ENCODE results near the gene KHDC1. TPM values are rescaled to one million over a fixed set of nuclear protein-coding genes. Genes with fewer than 3 reads are reported as not detected.
A peak's percentile ranks its signal among the peaks of the same experiment; 100 is the strongest.
"Not testable (repeated sequence)": the region's sequence is repeated elsewhere in the genome, so short reads cannot be mapped to it uniquely, and the experiment has no call there.

KHDC1 gene, protein sequence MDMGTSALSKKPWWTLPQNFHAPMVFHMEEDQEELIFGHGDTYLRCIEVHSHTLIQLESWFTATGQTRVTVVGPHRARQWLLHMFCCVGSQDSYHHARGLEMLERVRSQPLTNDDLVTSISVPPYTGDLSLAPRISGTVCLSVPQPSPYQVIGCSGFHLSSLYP
- polyA plus RNA-seq (ENCODE audit: insufficient read length): 12.3 TPM
- long read RNA-seq, donor 1, partial matches to known transcripts: 5 of 5 reads
- long read RNA-seq, donor 1, other reads (novel, unspliced or antisense): 0 of 5 reads
- long read RNA-seq, donor 2, partial matches to known transcripts: 0 of 3 reads
- long read RNA-seq, donor 2, other reads (novel, unspliced or antisense): 0 of 3 reads
- long read RNA-seq, donor 3, partial matches to known transcripts: 0 of 4 reads
- long read RNA-seq, donor 3, other reads (novel, unspliced or antisense): 0 of 4 reads
- long read RNA-seq, donor 4: 0 reads
- long read RNA-seq, donor 5, transcript KHDC1-201 (4 exons, 1,134 nt): major isoform, 6 of 7 reads
- long read RNA-seq, donor 5, partial matches to known transcripts: 0 of 7 reads
- long read RNA-seq, donor 5, other reads (novel, unspliced or antisense): 0 of 7 reads
- long read RNA-seq, donor 6, partial matches to known transcripts: 0 of 3 reads
- long read RNA-seq, donor 6, other reads (novel, unspliced or antisense): 0 of 3 reads
- long read RNA-seq, donor 7, transcript KHDC1-205 (3 exons, 2,053 nt): major isoform, 5 of 16 reads
- long read RNA-seq, donor 7, partial matches to known transcripts: 8 of 16 reads
- long read RNA-seq, donor 7, other reads (novel, unspliced or antisense): 0 of 16 reads
- long read RNA-seq, donor 8, partial matches to known transcripts: 0 of 3 reads
- long read RNA-seq, donor 8, other reads (novel, unspliced or antisense): 0 of 3 reads

DNA sequence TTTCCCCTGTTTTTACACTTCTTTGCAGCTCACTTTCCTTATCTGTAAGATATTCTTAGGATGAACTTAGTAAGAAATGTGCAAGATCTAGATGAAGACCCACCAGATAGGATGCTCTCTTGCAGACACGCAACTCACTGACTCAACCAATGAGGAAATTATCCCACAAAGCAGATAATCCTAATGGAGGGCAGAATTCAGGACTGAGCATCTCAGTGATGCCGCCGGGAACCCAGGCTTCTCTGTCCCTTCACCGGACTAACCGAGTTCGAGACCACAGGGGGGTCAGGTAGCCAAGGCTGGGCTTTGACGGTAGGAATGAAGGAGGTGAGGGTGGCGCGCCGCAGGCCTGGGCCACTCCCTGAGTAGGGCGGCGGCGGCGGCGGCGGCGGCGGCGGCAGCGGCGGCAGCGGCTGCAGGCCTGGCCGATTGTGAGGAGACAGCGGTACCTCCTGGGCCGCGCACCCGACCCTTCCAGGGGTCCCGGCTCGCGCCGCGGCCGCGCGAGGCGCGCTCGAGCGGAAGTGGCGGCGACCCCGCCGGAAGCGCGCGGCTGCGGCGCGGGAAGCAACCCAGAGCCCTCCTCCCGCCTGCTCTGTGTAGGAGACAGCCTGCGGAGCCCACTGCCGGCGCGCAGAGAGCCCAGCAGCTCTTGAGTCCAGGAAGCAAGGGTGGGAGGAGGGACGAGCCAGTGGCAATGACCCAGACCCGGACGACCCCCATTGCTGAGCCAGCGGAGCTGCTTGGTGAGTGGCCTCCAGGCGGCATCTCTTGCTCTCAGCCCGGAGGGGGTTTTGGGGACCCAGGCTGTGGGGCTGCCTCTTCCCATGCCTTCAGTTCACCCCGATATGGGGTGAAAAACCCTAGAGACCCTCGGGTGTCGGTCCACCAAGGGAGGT lies at the start of gene KHDC1:
Gene KHDC1 (minus strand): TSS at position 526 of the 899 bp plus-strand sequence. CDS start 20,679 bp downstream, outside the sequence.
- DNase-seq: peak; percentile 61

DNA sequence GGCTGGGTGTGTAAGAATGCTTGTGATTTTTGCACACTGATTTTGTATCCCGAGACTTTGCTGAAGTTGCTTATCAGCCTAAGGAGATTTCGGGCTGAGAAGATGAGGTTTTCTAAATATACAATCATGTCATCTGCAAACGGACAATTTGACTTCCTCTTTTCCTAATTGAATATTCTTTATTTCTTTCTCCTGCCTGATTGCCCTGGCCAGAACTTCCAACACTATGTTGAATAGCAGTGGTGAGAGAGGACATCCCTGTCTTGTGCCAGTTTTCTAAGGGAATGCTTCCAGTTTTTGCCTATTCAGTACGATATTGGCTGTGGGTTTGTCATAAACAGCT lies 47.5 kb upstream of the KHDC1 start:
- not testable (repeated sequence) for DNase-seq

DNA sequence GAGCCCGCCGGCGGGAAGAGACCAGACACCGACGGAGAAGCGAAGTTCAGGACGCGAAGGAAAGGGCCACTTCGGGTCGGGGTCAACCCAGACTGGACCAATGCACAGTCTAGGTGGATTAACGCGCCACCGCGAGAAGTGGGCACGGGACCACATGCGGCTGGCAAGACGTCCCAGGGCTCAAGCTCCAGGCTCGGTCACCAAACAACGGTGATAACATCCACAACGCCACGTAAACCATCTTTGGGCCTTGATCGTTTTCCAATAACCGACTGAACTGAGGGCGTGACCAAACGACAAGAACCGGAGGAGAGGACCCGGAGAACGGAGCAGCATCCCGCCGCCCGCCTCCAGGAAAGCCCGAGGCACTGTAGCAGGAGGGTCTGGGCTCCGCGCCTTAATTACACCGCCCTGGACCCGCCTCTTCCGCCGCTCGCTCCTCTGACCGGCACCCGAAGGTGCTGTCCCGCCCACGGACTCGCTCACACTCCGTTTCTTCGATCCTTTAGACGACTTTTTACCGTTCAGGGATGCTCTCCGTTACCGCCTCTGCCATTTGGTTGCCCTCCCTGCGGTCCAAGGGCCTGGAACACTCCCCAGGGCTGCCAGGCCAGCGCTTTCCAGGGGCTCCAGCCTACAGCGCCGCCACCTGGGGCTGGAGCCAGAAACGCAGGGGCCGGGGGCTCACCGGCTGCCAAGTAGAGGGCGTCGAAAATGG lies 46.9 kb upstream of the KHDC1 start:
- DNase-seq: peak; percentile 71

DNA sequence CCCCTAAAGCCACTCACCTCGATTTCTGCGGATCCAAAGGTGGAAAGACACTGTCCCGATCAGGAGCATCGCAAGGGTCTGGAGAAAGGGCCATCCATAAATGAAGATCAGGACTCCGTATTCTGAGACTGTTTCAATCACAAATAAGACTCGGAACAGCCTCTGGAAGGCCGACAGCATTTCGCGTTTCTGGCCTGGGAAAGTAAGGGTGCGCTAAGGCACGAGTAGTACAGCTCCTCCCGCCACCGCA lies 46.5 kb upstream of the KHDC1 start:
- no peak for DNase-seq

DNA sequence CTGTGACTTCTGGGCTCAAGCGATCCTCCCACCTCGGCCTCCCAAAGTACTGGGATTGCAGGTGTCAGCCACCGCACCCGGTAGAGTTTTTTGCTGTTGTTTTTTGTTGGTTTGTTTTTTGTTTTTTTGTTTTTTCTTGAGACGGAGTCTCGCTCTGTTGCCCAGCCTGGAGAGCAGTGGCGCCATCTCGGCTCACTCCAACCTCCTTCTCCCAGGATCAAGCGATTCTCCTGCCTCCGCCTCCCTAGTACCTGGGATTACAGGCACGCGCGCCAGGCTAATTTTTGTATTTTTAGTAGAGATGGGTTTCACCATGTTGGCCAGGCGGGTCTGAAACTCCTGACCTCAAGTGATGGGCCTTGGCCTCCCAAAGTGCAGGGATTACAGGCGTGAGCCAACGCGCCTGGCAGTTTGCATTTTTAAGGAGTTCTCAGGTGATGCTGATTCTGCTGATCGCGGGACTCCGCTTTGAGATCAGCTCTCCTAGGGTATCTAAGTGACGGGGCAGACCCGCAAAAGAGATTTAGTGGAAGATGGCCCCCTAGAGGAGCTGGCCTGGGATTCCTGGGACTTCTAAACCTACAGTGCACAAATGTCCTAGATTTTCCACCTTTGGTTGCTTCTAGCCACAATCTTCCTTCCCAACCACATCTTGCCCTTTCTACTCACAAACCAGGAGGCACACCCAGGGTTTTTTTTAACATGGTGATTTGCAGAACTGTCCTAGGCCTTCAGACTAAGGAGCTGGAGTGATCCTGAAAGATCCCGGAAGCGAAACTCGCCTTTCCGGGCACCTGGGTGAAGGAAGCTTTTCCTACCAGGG lies 45.9 kb upstream of the KHDC1 start:
- no peak for DNase-seq

DNA sequence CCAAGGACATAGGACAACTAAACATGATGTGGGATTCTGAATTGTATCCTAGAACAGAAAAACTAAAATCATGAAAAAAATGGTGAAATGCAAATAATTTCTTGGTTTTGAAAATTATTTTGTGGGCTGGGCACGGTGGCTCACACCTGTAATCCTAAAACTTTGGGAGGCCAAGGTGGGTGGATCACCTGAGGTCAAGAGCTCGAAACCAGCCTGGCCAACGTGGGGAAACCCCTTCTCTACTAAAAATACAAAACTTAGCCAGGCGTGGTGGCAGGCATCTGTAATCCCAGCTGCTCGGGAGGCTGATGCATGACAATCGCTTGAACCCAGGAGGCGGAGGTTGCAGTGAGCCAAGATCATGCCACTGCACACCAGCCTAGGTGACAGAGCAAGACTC lies 40.8 kb upstream of the KHDC1 start:
- DNase-seq: not testable (repeated sequence)

DNA sequence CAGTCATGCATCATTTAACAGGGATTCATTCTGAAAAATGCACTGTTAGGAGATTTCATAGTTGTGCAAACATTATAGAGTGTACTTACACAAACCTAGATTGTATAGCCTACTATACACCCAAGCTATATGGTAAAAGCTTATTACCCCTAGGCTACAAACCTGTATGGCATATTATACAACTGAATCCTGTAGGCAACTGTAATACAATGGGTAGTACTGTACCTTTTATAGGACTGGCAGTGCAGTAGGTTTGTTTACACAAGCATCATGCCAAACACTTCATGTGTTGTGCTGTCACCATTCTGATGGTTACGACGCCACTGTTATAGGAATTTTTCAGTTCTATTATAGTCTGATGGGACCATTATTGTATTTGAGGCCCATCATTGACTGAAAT lies 39.3 kb upstream of the KHDC1 start:
- DNase-seq: no peak

DNA sequence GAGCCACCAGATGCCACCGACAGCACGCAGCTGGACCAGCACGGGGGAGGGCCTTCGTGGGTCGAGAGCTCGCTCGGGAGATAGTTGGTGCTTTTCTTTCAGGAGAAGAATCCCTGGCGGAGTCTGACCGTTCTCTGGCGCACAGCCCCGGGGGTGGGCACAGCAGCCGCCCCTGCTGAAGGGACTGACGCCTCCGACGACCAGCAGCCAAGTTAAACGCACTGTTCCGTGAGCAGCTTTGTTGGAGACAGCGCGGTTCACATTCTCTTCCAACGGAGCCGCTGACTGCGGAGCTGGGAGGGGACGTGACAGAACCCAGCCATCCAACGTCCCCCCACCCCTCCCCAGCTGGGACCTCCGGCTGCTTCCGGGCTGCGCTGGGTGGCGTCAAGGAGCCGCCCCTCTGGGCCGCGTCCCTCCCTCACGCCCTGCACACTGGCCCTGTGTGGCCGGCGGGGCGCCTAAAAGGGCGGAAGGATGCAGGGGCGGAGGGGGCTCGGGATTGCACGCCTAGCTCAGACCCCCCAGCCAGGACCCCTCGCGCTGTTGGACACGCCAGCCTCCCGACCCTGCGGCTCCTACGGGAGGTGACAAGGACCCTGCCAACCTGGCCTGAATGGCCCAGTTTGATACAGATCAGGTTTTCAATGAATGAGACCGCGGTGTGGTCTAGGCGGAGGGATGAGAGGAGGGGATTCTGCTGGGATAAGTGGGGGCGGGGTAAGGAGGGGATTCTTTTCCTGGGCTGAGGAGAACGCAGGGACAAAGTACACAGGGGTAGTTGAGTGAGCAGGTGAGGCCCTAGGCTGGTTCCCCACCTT lies 36.4 kb upstream of the KHDC1 start:
- DNase-seq: no peak

DNA sequence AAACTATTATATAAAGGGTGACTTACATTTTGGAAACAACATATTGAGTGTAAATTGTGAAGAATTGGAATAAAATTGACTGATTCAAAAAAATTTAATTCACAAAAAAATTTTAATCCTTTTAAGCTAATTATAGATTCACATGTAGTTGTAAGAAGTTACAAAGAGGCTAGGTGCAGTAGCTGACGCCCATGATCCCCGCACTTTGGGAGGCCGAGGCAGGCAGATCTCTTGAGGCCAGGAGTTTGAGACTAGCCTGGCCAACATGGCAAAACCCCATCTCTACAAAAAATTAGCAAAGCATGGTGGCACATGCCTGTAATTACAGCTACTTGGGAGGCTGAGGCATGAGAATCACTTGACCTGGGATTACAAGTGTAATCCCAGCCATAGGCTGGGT lies 30.3 kb upstream of the KHDC1 start:
- no peak for DNase-seq

DNA sequence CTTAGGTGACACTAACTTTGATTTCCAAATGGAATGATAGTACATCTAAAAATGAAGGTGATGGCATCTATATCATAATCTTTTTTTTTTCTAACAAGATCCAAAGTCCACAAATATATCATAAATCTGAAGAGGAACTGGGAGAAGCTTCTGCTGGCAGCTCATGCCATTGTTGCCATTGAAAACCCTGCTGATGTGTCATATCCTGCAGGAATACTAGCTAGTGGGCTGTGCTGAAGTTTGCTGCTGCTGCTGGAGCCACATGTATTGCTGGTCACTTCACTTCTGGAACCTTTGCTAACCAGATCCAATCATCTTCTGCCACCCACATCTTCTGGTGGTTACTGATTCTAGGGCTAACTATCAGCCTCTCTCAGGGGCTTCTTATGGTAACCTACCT lies 27.4 kb upstream of the KHDC1 start:
- no peak for DNase-seq

DNA sequence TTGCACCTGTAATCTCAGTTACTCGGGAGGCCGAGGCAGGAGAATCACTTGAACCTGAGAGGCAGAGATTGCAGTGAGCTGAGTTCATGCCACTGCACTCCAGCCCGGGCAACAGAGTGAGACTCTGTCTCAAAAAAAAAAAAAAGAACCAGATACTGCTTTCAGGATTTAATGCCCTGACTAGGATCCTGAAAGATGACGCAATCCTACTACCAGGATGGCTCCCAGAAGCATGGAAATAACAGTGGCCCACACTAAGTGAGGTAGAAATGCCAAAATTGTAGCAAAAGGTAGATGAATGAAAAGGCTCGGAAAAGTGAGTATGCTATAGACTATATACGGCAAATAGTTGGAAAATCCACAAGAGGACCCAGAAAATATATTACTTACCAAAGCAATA lies 23.8 kb upstream of the KHDC1 start:
- no peak for DNase-seq

DNA sequence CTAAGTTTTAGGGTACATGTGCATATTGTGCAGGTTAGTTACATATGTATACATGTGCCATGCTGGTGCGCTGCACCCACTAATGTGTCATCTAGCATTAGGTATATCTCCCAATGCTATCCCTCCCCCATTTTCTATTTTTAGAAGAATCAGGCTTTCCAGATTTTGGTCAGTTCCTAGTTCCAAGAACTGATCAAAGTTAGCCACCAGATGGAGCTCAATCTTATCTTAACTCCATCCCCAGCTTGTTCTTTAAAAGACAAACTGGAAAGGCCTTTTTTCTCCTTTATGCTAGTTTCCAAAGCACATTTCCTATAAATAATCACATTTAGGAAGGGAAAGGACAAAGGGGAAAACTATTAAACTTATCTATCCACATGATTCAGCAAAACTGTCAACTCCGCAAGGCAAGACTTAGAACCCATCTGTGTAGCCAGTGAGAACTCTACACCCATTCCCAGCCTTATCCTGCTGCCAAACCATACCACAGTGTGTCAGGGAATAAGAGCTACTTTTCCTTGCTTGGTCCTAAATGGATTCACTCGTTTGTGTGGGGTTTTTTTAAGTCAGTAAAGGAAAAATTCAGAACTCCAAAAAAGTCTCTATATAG lies 22.8 kb upstream of the KHDC1 start:
- DNase-seq: peak; percentile 44

DNA sequence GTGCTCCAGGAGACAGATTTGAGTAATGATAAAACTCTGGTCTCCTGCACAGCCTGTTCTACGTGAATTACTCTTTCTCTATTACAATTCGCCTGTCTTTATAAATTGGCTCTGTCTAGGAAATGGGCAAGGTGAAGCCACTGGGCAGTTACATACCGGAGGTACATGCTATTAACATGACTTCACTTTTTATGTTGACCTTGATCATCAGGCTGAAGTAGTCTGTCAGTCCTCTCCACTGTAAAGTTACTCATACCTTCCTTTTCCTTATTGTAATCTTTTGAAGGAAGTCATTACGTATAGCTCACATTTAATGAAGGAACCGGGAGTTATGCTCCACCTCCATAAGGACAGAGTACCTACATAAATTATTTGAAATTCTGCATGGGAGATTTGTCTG lies 19.9 kb upstream of the KHDC1 start:
- DNase-seq: no peak

DNA sequence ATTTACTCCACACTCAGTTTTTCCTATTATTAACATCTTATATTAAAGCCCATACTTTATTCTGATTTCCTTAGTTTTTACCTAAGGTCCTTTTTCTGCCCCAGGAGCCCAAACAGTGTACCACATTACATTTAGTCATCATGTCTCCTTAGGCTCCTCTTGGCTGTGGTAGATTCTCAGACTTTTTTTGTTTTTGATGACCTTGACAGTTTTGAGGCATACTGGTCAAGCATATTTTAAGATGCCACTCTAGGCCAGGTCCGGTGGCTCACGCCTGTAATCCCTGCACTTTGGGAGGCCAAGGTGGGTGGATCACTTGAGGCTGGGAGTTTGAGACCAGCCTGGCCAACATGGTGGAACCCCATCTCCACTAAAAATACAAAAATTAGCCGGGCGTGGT lies 18.7 kb upstream of the KHDC1 start:
- DNase-seq: not testable (repeated sequence)

DNA sequence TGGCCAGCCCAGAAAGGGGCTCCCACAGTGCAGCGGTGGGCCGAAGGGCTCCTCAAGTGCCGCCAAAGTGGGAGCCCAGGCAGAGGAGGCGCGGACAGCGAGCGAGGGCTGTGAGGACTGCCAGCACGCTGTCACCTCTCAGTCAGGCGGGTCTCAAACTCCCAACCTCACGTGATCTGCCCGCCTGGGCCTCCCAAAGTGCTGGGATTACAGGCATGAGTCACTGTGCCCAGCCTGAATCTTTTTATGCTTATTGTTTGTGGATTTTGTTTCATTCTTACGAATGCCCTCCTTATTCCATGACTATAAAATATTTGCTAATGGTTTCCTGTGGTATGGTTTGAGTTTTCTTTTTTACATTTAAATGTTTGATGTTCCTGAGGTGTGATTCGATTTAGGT lies 6.3 kb upstream of the KHDC1 start:
- not testable (repeated sequence) for DNase-seq

DNA sequence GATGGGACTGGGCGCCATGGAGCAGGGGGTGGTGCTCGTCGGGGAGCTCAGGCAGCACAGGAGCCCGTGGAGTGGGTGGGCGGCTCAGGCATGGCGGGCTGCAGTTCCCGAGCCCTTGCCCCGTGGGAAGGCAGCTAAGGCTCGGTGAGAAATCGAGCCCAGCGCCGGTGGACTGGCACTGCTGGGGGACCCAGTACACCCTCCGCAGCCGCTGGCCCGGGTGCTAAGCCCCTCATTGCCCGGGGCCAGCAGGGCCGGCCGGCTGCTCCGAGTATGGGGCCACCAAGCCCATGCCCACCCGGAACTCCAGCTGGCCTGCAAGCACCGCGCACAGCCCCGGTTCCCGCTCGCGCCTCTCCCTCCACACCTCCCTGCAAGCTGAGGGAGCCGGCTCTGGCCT lies 5.9 kb upstream of the KHDC1 start:
- not testable (repeated sequence) for DNase-seq

DNA sequence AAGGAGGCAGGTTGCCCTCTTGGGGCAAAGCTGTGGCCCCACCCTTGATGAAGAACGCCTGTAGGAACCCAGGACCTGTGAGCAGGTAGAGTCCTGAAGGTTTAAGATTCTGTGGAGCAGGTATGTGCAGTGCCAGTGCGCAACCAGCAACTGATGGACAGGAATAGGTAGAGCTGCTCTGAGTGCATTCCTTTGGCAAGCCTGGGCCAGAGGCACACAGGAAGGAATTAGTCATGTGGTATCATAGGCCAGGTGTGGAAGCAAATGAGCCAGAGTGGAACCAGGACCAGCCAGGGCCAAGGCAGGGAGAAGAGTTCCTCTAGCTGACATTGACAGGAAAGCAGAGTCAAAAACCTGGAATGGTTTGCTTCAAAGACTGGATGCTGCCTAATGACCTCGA lies 1.4 kb upstream of the KHDC1 start:
- DNase-seq: no peak

DNA sequence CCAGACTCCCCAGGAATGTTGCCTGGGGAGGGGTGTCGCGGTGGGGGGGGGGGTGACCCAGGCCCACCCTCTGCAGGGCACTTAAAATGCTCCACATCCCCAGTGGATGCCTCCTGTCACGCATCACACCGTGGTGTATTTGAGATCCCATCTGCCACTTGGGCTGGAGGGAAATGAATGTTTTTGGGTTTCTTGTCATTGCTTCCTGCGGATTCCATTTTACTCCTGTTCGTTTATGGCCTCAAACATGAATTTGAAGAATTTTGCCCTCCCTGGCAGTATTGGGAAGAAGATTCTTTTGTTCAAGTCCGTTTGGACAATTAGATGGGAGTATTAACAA lies 544 bp upstream of the KHDC1 start:
- no peak for DNase-seq

DNA sequence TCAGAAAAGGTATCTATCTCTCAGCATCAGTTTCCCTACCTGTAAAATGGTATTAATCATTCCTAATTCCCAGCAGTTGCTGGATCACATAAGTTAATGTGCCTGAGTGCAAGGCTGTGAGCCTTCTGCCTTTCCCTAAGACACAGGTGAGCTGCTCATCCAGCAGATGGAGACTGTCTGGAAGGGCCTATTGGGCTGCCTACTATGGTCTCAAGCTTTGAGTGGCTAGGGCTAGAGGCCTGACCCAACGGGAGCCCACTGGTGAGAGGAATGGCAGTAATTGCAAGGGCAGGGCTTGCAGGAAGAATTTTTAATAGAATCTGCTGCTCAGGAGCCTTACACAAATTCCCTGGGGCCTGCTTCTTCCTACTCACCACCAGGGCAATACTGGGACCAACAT lies 4.3 kb downstream of the KHDC1 start:
- DNase-seq: no peak

DNA sequence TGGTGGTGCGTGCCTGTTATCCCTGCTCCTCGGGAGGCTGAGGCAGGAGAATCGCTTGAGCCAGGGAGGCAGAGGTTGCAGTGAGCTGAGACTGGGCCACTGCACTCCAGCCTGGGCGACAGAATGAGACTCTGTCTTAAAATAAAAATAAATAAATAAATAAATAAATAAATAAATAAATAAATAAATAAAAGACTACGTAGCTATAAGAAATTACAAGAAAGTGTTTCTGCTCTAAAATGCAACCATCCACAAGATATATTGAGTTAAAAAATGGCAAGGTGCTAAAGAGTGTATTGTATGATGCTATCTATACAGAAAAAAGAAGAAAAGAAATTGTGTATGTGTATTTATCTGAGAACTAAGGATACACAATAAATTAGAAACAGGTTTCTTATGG lies 8.7 kb downstream of the KHDC1 start:
- DNase-seq: not testable (repeated sequence)

All from left kidney (tissue), 8 donors.